HG03575 (cell line): ENCODE data around the gene CUL2.
A peak's percentile ranks its signal among the peaks of the same experiment; 100 is the strongest.
"Not testable (repeated sequence)": the region's sequence is repeated elsewhere in the genome, so short reads cannot be mapped to it uniquely, and the experiment has no call there.

Source experiments
- ATAC-seq: cut with Tn5 transposase; IDR thresholded peaks from one replicate; pipeline ENCODE4 v1.9.1; 2021; ENCODE audit not compliant: unreplicated experiment, insufficient number of reproducible peaks, low FRiP score; ENCODE audit errors: extremely low read depth

Gene CUL2

DNA sequence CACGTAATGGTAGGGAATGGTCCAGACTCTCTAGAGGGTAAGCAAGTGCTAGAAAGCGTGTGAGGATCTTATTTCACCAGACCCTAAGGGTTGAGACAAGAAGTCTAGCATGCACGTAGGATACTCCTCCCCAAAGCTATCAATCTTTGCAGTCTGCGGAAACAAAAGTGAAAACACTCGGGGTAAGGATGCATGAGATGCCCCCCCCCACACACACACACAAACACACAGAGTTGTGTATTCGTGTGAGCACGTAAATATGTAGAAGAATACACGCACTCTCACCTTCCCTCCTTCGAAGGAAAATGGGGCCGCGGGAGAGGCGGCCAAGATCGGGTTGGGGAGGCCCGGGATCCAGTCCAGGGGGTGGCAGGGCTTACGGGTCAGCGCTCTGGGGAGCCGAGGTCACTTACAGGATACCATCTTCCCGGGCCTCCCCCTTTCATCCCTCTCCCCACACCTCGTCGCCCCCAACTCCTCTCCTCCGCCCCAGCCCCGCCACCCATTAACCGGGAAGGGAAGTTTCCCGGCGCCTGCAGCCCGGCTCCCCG lies 455 bp downstream of the CUL2 start:
- no peak for ATAC-seq

GRCh38 chr10:35083242-35083641 lies 6.9 kb downstream of the CUL2 start:
- no peak for ATAC-seq

DNA sequence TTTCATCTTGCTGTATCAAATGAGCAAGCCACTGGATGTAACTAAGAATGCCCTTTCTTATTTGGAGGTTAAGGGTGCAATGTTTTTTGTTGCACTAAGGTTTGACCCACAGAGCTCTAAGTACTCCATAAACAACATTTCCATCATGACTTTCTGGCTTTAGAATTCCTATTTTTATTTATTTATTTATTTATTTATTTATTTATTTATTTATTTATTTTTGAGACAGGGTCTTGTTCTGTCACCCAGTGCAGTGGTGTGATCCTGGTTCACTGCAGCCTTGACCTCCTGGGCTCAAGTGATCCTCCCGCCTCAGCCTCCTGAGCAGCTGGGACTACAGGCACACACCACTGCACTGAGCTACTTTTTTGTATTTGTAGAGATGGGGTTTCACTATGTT lies 9.9 kb downstream of the CUL2 start:
- not testable (repeated sequence) for ATAC-seq

GRCh38 chr10:35079763-35080162 lies 10.4 kb downstream of the CUL2 start:
- ATAC-seq: no peak

GRCh38 chr10:35079265-35079664 lies 10.9 kb downstream of the CUL2 start:
- ATAC-seq: no peak

DNA sequence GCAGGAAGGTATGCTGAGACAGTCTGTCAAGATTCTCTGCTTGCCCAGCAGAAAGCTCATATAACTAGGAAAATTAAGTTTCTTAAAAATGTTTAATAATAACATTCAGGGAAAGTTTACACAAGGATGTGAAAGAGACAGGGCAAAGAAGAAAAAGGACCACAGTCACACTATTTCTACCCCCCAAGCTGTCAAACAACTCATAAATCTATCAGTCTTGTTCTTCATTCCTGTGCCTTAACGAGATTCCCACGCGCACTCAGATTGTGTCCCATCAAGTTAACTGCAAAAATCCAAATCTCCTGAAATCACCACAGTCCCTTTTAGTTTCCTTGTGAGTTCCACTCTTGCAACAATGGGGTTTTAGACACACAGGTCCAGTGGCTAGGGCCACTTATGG lies 14.9 kb downstream of the CUL2 start:
- no peak for ATAC-seq

GRCh38 chr10:35074266-35074665 lies 15.9 kb downstream of the CUL2 start:
- no peak for ATAC-seq

DNA sequence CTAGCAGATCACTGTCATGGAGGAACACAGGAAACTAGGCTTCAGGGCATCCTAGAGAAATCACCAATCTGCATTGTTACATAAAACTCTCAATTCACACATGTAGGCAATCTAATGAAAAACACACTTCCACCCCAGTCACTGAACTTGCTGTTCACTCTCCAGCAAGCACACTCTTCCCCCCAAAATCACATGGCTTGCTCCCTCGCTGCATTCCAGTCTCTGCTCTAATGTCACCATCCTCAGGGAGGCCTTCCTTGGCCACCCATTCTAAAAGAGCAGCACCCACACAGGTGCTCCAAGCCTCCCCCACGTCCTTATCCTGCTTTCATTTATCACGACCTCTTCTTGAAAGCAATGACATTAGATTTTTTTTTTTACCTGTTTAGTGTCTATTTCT lies 19.6 kb downstream of the CUL2 start:
- ATAC-seq: no peak

DNA sequence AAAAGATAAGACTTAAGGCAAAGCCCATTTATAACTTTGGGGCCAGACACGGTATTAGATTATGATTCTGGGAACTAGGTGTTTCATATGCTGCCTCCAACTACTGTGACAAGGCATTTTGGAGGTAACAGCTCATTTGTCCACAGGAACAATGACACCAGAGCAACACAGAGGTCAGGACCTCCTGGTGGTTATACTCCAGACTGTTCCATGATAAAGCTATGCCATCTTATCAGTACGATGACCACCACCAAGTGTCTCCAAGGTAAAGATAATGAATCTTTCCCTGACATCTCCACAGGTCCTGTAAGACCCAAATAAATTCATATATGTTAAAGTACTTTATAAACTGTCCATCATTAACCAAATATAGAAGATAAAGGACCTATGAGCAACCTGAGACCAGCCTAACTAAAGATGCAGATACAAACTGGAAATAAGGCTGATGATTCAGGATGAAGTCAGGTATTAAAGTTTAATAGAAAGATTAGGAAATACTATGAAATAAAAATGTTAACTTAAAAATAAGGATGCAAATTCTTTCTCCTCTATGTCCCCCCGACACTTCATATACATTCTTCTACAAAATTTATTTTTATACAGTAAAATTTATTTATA lies 26.2 kb downstream of the CUL2 start:
- no peak for ATAC-seq

- no peak for ATAC-seq
These were observed 30.7 kb downstream of the CUL2 start for GRCh38 chr10:35059481-35059880.

GRCh38 chr10:35058686-35059085 lies 31.5 kb downstream of the CUL2 start:
- no peak for ATAC-seq

GRCh38 chr10:35058134-35058533 lies 32.0 kb downstream of the CUL2 start:
- ATAC-seq: peak; percentile 49

DNA sequence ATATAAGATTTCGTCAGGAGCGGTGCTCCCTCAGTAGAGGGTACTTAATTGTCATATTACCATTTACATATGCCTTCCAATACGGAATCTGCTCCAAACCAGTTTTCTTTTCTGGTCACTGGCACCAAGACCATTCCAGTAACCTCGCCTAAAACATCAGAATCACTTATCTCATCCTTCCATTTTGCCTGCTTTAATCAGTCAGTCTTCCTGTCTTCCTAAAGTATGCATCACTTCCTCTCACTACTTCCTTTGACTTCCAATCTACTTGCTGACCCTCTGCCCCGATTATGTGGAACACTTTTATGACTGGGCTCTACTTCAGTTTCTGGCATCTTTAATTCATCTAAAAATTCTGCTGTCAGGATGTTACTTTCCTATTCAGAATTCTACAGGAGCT lies 33.5 kb downstream of the CUL2 start:
- no peak for ATAC-seq

- no peak for ATAC-seq
These were observed 34.0 kb downstream of the CUL2 start for GRCh38 chr10:35056133-35056532.

- ATAC-seq: no peak
These were observed 39.6 kb downstream of the CUL2 start for GRCh38 chr10:35050568-35050967.

DNA sequence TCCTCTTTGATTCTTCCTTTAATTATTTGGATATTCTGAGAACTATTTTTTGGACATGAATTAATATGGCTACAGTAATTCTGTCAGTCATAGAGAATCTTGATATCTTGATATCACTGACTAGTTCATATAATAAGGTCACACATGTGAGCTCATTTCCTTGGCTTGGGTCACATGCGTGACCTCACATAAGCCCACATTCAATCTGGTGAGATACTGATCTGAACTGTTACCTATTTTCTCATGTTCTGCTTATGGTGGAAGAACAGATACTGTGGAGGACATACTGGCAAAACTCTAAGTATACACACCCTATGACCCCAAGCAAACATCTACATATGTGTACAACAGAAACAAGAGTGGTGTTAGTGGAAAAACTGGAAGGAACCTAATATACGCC lies 44.1 kb downstream of the CUL2 start:
- no peak for ATAC-seq

- not testable (repeated sequence) for ATAC-seq
These were observed 44.9 kb downstream of the CUL2 start for GRCh38 chr10:35045275-35045674.

DNA sequence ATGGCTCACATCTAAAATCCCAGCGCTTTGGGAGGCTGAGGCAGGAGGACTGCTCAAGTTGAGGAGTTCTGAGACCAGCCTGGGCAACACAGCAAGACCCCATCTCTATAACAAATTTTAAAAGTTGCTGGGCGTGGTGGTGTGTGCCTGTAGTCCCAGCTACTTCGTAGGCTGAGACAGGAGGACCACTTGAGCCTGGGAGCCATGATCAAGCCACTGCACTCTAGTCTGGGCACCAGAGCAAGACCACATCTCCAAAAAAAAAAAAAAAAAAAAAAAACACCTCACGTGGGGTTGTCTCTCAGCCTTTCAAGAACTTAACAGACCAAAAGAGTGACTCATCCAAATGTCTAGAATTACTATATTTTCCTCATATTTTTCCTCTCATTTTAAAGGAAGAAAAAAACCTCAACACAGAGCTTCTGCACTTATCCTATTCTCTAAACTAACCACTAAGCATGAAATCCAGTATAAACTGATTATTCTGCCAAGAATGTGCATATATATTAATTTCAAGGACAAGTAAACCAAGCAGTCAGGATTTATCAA lies 46.3 kb downstream of the CUL2 start:
- no peak for ATAC-seq

- no peak for ATAC-seq
These were observed 47.4 kb downstream of the CUL2 start for GRCh38 chr10:35042783-35043182.

DNA sequence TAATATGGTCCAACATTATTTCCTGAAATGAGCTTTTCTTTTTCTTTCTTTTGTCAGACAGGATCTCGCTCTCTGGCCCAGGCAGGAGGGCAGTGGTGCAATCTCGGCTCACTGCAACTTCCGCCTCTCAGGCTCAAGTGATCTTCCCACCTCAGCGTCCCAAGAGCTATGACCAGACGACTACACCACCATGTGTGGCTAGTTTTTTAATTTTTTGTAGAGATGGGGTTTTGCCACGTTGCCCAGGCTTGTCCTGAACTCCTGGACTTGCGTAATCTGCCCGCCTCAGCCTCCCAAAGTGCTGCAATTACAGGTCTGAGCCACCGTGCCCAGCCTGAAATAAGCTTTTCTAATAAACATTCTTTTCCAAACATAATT lies 48.6 kb downstream of the CUL2 start:
- ATAC-seq: no peak
